ENCODE results near the gene CCDC12. TPM values are rescaled to one million over a fixed set of nuclear protein-coding genes. Genes with fewer than 3 reads are reported as not detected.

CCDC12 gene
- total and polyA plus RNA-seq, 2 of the 13 experiments (the other 11 are each of a cell fraction or from before 2014, with no cell fraction given): 30.1 to 49.5 TPM

DNA sequence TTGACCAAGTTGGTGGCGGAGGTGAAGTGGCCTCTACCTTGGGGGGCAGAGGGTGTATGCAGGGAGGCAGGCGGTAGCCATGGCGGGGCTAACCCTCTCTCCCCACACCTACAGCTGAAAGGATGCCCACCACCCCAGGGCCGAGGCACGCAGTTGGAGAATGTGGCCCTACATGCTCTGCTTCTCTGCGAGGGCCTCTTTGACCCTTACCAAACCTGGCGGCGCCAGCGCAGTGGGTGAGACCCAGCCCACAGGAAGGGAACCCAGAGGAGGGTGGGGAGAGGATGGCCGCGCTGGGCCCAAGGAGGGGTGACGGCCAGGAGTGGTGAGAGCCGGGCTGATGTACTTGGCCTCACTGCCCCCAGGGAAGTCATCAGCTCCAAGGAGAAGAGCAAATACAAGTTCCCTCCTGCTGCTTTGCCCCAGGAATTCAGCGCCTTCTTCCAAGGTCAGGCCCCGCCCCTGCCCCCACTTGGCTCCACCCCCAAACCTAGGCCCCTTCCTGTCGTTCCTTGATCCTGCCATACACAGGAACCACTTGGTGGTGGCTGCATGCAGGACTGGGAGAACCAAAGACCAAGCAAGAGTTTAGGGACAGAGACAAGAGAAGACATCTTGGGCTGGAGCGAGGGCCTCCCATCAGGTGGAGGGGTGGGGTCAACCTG lies 12.7 kb upstream of the CCDC12 start:
- intact Hi-C loops (cut with micrococcal nuclease; ENCODE audit: unreplicated experiment) (no loop called here), in situ Hi-C loops (cut with HindIII; ENCODE audit: extremely low pct_ligation_motif_present, low pct_unique_long_range_greater_than_20kb) (no loop called here)
- H4K20me1 ChIP-seq (ENCODE audit: insufficient read depth, low read length): no peaks in the 10 kb centered on the region
- no peak overlapping the region for H3K27ac ChIP-seq (ENCODE audit: extremely low read length, insufficient read depth, low read length)
- peaks cover 6% of the 10 kb centered on the region; the same call in 1 of the 2 replicates for H3K4me1 ChIP-seq (ENCODE audit: insufficient read depth, low read length)
- BruUV-seq (replicated peaks): no TSS peak
- no peaks in the 10 kb centered on the region for H3K79me2 ChIP-seq (ENCODE audit: insufficient read depth, low read length)
- H3K4me2 ChIP-seq (ENCODE audit: low read depth, low read length): no peak overlapping the region
- no peaks in the 10 kb centered on the region for H3K9me3 ChIP-seq (ENCODE audit: low read length)
- no peaks in the 10 kb centered on the region for H3K27me3 ChIP-seq (ENCODE audit: control insufficient read depth in 1 of 2, insufficient read depth in 2 of 2, low read length in 2 of 2)
- FAIRE-seq (no peak), DNase-seq (ENCODE audit: low spot score) (no peak), ATAC-seq (no peak)
- H3K4me3 ChIP-seq (replicated peaks in 1 of 3; ENCODE audit: insufficient read depth in 1 of 3, low read depth in 2 of 3, low read length in 3 of 3): no peak overlapping the region
- H2AFZ ChIP-seq (ENCODE audit: low read length): no peak overlapping the region
- ChIA-PET CTCF (ENCODE audit: low intra/inter-chr PET ratio, low total read pairs) (no interaction called here), POLR2A (no interaction called here)
- no peak overlapping the region for H3K9ac ChIP-seq (ENCODE audit: insufficient read depth, low read depth, low read length)
- WGBS (ENCODE audit: low lambda C conversion rate): 92% methylated on average over 17 of the region's 17 CpGs
- H3K36me3 ChIP-seq (replicated peaks in 1 of 2; ENCODE audit: control insufficient read depth in 1 of 2, insufficient read depth in 2 of 2, low read length in 2 of 2): no peaks in the 10 kb centered on the region
- TF ChIP-seq PHF21A (CRISPR knock-in tag; IDR thresholded peaks at IDR 0.05) (no peak), FOXM1 (CRISPR knock-in tag; IDR thresholded peaks at IDR 0.05) (no peak), ONECUT2 (CRISPR knock-in tag; IDR thresholded peaks at IDR 0.05) (no peak), ZNF737 (CRISPR knock-in tag; IDR thresholded peaks at IDR 0.05; ENCODE audit: borderline replicate concordance) (no peak), ZNF329 (CRISPR knock-in tag; IDR thresholded peaks at IDR 0.05; ENCODE audit: low read depth) (no peak), GABPA (IDR thresholded peaks at IDR 0.05; ENCODE audit: low read depth, low read length) (no peak), GABPA (CRISPR knock-in tag; IDR thresholded peaks at IDR 0.05; ENCODE audit: low read depth) (no peak), MYC (CRISPR knock-in tag; IDR thresholded peaks at IDR 0.05; ENCODE audit: borderline replicate concordance) (no peak), CERS6 (CRISPR knock-in tag; IDR thresholded peaks at IDR 0.05) (no peak), ZNF784 (CRISPR knock-in tag; IDR thresholded peaks at IDR 0.05; ENCODE audit: borderline replicate concordance) (no peak), ZSCAN29 (CRISPR knock-in tag; conservative IDR thresholded peaks at IDR 0.05) (no peak), ZNF703 (CRISPR knock-in tag; IDR thresholded peaks at IDR 0.05; ENCODE audit: borderline replicate concordance) (no peak), NCOA5 (CRISPR knock-in tag; IDR thresholded peaks at IDR 0.05) (no peak), SUZ12 (IDR thresholded peaks at IDR 0.05; ENCODE audit: low read depth, low read length) (no peak), CREM (IDR thresholded peaks at IDR 0.05) (no peak), CREM (CRISPR knock-in tag; IDR thresholded peaks at IDR 0.05) (no peak), KAT7 (CRISPR knock-in tag; IDR thresholded peaks at IDR 0.05; ENCODE audit: borderline replicate concordance) (no peak)
- TF ChIP-seq, protein P1, sequence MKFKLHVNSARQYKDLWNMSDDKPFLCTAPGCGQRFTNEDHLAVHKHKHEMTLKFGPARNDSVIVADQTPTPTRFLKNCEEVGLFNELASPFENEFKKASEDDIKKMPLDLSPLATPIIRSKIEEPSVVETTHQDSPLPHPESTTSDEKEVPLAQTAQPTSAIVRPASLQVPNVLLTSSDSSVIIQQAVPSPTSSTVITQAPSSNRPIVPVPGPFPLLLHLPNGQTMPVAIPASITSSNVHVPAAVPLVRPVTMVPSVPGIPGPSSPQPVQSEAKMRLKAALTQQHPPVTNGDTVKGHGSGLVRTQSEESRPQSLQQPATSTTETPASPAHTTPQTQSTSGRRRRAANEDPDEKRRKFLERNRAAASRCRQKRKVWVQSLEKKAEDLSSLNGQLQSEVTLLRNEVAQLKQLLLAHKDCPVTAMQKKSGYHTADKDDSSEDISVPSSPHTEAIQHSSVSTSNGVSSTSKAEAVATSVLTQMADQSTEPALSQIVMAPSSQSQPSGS (CRISPR knock-in tag; IDR thresholded peaks at IDR 0.05): no peak
- TF ChIP-seq, protein P2, sequence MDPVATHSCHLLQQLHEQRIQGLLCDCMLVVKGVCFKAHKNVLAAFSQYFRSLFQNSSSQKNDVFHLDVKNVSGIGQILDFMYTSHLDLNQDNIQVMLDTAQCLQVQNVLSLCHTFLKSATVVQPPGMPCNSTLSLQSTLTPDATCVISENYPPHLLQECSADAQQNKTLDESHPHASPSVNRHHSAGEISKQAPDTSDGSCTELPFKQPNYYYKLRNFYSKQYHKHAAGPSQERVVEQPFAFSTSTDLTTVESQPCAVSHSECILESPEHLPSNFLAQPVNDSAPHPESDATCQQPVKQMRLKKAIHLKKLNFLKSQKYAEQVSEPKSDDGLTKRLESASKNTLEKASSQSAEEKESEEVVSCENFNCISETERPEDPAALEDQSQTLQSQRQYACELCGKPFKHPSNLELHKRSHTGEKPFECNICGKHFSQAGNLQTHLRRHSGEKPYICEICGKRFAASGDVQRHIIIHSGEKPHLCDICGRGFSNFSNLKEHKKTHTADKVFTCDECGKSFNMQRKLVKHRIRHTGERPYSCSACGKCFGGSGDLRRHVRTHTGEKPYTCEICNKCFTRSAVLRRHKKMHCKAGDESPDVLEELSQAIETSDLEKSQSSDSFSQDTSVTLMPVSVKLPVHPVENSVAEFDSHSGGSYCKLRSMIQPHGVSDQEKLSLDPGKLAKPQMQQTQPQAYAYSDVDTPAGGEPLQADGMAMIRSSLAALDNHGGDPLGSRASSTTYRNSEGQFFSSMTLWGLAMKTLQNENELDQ (CRISPR knock-in tag; IDR thresholded peaks at IDR 0.05; ENCODE audit: borderline replicate concordance): no peak
